ACHN (cell line): ENCODE results near the gene PRR23E.

ENCODE experiments used
- DNase-seq: peaks from one replicate; pipeline ENCODE4 v3.0.0-alpha.2; 2015
- in situ Hi-C: cut with HindIII; loops from 2 replicates; pipeline ENCODE4 v1.10.0; 2017; ENCODE audit warnings: low sequenced_read_pairs, low pct_ligation_motif_present, low pct_unique_long_range_greater_than_20kb

The PRR23E gene

DNA sequence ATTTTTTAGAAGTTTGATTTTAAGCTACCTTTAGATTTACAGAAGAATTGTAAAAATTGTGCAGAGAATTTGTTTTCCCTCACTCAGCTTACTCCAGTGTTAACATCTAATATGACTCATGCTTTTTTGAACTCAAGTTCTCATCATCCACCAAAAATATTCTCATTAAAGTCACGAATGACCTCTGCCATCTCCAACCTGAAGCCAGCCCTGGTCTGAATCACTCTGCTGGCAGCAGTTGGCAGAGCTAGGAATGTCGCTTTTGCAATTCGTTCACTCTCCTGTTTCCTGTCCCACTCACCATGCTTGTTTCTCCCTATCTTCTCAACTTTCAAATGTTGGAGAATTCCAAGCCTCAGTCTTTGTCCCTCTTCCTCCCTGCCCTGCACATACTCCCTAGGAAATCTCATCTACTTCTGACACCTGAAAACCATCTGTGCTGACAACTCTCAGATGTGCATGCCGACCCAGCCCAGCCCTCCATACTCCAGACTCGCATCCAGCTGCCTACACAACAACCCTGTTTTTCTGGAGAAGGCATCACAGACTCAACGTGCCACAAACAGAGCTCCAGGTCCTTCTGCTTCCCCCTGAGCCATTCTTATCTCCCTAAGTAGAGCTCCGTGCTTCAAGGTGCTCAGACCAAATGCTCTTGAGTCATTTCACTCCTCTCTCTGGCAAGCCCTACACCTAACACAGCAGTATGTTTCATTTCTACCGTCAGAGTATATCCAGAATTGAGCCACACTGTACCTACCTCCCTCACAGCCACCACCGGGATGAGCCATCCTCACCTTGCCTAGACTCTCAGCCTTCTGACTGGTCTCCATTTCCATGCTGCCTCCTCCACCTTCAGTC, 24.9 kb downstream of the PRR23E start:
- in situ Hi-C loops, result no loop called here
- no peak for DNase-seq

DNA sequence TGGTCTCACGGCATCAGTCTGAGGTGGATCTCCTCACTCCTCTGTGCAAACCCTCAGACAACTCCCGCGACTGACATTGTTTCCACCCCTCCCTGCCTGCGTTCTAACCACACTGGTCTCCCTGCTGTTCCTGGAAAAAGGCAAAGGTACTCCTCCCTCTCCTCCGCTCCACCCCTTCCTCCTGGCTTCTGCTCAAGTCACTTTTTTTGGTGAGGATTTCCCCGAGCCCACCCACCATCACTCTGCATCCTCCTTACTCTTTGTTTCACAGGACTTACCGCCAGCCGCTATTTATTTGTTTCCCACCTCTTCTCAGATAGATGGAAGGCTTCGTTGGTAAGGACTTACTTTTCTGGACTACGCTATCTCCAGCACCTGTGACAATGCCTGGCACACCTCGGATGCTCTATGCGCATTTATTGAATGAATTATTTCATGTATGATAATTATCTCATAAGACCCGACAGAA, 25.6 kb downstream of the PRR23E start:
- DNase-seq, result no peak
- in situ Hi-C loops, result no loop called here

DNA sequence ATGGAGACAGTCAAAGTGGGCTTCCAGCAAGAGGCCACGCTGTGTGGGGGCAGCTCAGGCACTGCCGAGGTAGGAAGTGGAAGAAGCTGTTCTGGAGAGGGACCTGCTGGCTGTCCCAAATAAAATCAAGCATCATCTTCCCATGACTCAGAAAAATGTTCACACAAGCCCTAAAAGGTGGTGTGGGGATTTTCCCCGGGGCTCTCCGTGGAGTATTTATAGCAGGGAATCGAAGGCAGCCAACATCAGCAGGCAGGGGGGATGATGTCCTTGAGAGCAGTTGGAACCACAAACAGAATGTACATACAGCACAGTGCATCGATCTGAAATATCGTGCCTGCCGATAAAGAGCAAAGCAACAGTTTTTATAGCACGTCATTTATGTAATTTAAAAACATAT, 27.6 kb downstream of the PRR23E start:
- in situ Hi-C loops, result no loop called here
- DNase-seq, result no peak

DNA sequence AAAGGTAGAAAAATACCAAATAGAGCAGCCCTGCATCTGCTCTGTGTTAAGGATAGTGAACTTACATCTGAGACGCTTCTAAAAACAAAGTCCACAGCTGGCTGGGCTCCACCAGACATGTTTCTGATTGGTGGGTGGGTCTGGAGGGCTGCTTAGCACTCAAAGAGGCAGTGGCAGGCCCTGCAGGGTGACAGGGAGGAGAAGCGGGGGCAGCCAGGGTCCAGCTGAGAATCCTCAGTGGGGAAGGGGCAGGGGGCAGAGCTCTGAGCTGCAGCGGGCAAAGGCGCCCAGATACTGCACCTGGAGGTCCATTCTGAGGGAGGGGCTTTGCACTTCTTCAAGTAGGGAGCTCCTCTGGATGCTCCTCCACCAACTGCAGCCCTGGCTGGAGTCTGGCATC, 28.1 kb downstream of the PRR23E start:
- in situ Hi-C loops, result no loop called here
- no peak for DNase-seq

DNA sequence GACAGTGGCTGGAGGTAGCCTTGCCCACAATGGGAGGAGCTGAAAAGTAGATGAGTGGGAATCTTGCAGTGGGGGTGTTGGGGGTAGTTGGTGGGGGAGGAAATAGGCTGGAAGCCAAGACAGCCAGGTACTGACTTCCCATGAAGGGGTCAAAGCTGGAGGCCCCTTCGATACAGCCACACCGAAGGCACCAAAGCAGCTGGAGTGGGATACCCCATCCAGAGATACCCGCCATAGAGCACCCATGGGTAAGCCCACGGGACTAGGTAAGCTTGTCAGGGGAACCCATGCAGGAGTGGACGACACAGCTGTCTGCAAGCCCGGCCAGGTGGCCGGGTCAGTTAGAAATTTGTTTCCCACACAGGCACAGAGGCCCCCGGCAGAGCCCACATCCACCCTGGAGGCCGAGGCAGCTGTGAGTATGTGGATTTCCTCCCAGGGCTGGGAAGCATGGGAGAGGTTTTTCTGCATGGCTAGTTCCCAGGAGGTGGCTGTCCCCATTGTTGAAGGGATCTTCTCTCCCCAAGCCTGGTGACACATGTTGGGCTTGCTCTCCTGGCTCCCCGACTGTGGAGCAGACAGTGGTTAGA, 28.6 kb downstream of the PRR23E start:
- in situ Hi-C loops, result no loop called here
- no peak for DNase-seq

DNA sequence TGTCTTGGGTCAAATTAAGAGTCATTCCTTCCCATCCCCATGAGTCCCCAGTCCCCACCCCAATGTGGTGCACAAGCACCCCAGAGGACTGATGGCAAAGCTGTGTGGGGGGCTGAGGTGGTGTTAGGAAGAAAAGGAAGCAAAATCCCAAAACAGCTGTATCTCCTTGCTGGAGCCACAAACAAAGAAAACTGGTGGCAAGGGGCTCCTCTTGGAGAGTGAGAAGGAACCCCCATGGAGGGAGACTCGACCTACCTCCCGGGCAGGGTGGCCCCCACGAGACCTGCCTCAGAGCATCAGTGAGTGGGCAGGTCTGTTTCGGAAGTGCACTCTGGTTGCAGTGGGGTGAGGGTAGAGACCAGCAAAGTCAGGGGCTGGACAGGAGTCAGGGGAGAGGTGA, 29.2 kb downstream of the PRR23E start:
- in situ Hi-C loops, result no loop called here
- DNase-seq, result no peak

DNA sequence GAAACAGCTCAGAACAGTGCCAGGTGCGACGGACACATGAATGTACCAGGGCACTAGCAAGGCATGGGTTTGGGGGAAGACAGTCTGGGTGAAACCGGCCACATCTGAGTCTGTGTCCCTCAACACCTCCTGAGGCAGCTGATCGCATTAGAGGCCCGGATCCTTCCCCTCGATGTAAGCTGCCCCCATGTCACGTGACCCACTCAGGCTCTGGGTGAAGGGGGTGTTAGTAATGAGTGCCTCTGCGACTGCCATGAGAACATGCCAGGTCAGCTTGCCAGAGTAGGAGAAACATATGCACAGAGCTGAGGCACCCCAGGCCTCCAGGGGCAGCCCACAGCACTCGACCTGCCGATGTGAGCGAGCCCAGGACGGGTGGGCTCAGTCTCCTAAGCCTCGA, 29.7 kb downstream of the PRR23E start:
- no peak for DNase-seq
- in situ Hi-C loops, result no loop called here

DNA sequence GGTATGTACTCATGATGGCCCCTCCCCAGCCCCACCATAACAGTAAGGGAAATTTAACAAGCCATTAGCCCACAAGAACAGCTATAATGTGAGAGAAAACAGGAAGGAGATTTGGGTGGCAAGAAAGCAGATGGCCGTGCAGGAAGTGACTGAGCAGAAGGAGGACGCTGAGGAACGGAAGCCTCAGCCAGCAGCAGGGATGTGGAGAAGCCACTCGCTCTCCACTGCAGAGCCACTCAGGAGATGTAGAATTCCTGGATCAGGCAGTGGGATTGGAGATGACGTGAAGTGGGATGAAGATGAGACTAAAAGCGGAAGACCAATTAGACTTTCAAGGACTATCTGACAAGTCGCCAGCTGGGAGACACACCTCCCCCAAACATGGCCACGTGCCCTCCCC, 31.2 kb downstream of the PRR23E start:
- no peak for DNase-seq
- in situ Hi-C loops, result no loop called here

DNA sequence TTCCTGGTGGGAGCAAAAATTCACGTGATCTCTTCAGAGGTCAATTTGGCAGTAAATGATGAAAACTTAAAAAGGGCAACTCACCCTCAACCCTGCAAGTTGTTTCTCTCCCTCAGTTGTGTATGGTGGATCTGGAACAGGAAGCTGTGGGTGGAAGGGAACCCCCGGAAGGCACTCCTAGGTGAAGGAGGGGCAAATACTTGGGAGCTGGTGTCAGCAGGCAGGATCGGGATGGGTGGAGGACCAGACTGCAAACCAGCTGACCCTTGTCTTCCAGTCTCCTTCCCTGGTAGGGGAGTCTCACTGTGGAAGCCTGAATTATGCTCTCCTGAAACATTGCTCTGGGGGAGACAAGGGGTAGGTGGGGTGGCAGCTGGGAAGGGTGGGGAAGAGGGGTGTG, 33.5 kb downstream of the PRR23E start:
- no peak for DNase-seq
- in situ Hi-C loops, result no loop called here

DNA sequence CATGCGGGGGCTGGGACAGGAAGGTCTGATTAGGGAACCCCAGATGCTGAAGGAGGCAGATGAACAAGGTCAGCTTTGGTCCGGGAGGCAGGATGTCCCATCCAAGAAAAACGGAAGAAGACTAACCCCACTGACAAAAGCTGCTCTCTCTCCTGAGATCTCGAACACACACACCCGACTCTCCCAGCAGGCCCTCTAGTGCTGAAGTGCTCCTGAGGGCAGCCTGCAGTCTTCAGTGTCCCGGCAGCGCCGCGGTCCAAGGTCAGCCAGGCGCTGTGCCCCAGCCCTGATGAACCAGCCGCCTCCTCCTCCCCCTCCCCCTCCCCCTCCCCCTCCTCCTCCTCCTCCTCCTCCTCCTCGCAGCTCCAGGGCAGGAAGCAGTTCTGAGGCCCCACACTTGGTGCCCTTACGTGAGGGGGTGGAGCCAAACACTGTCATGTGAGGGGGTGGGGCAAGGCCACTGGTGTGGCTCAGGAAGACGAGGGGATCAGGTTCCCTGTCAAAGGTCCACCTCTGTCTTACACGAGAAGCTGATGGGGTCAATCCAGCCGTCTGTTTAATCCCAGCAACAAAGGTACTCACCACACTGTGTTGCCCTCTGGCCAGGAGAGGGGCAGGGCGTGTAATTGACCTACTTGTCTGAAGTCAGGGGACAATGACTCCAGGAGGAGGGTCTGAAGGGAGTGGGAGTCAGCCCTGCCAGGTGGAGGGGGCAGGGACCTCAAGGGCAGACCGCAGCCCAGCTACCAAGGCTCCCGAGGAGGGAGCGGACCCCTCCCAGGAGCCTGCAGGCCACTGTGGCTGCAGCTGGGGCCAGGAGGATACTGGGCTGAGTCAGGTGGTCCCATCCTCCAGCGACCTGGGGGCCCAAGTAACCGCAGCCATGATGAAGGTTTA, 34.3 kb downstream of the PRR23E start:
- in situ Hi-C loops, result no loop called here
- no peak for DNase-seq

DNA sequence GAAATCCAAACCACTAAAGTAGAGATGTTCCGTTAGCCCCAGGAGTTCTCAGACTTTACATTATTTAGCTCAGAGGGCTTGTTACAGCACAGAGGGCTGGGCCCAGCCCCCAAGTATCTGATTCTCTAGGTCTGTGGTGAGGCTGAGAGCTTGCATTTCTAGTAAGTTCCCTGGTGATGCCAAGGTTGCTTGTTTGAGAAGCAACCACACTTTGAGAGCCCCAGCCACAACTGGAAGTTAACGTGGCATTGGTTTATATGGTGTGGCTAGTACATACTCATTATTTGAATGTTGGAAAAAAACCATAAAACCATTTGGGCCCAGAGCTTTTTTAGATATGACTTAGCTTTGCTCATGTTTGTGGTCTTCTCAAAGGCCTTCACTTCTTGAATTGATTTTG, 35.9 kb downstream of the PRR23E start:
- DNase-seq, result no peak
- in situ Hi-C loops, result no loop called here

DNA sequence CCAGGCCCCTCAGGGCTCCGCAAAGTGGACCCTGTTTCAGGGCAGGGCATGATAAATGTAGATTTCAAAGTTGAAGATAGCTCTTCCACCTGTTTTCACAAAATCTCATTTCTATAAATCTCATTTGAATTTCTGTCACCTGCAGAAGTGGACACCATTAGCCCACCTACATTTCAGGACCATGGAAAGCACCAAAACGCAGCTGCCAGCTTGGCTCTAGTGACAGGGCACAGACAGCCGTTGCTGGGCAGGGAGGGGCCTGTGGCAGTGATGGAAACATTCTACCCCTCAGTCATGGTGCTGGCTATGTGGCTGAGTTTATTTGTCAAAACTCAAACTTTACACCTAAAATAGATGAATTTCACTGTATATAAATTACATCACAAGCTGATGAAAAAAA, 40.4 kb downstream of the PRR23E start:
- DNase-seq, result peak; percentile 18

DNA sequence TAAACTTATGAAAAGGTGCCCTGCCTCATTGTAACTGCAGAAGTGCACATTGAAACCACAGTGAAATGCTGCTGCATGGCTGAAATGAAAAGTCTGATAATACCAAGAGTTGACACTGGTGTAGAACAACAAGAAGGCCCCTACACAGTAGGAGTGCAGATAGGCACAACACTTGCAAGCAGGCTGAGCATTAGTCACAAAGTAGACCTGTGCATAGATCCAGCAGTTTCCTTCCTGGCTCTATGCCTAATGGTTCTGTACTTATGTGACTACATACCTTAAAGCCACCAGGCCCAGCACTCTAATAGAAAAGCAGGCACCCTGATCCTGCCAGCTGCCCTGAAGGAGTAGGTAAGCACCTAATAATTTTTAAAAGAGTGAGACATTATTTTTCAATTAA, 41.8 kb downstream of the PRR23E start:
- no peak for DNase-seq
- in situ Hi-C loops, result no loop called here

More for the DNA sequence above, 40.4 kb downstream of the PRR23E start:
- in situ Hi-C loops, result no loop called here

DNA sequence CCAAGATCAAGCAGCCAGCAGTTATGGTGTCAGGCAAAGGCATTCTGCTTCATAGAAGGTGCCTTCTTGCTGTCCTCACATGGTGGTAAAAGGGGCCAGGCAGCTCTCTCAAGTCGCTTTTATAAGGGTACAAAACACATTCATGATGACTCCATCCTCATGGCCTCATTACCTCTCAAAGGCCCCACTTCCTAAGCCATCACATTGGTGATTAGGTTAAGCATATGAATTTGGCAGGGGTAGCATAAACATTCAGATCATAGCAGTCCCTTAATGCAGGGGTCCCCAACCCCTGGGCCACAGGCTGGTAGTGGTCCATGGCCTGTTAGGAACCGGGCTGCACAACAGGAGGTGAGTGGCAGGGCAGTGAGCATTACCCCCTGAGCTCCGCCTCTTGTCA, 42.8 kb downstream of the PRR23E start:
- in situ Hi-C loops, result no loop called here
- DNase-seq, result no peak

DNA sequence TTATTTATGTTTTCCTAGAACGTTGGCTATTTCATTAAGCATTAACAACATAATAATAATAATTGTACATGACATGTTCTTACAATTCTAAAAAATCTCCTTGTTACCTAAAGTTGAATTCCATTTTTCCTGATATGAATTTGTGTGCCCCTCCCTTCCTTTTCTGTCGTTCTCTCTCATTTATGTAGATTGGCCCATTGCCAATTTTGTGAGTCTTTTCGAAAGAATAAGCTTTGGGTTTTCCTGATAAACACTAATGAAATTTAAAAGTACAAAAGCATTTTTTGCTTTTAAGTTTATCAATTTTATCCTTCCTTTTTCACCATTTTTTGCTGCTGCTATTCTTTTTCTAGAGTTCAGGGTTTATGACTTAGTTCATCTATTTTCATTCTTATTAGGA, 44.9 kb downstream of the PRR23E start:
- in situ Hi-C loops, result no loop called here
- DNase-seq, result no peak

DNA sequence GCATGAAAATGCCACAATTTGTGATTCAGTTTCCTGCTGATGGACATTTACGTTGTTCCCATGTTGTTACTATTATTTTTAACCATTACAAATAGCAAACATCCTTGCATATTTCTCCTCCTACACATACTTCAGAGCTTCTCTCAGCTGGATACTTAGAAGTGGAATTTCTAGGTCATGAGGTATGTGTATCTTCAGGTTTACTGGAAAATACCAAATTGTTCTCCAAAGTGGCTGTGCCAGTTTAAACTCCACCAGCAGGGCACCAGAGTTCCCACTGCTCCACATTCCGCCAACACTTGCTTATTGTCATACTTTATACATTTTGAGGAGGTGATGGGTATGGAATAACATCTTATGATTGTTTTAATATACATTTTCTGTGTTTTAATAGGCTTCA, 45.7 kb downstream of the PRR23E start:
- DNase-seq, result no peak

DNA sequence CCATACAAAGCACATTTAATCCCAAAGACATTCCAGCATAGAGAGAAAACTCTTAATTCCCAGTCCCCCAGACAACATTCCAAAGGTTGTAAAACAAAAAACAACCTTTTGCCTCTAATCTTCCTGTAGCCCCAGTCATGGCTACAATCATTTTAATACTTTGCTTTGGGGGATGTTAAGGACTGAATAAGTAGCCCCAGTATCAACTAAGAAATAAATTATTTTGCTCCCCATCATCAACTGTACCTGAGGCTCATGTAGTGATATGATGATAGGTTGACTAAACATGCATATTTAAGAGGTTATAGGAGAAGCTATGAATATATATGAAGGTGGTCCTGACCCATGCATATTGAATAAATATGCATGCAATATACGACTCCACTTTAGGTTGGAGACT, 54.4 kb downstream of the PRR23E start:
- in situ Hi-C loops, result no loop called here
- no peak for DNase-seq

More for the DNA sequence above, 45.7 kb downstream of the PRR23E start:
- in situ Hi-C loops, result no loop called here
